NCI-H82 treated with DMSO at 0.1 percent for 48 hours (cell line): Measurements from ENCODE around the gene COG8.
"Not testable (repeated sequence)": the region's sequence is repeated elsewhere in the genome, so short reads cannot be mapped to it uniquely, and the experiment has no call there.

Experiments used
- DNase-seq: peaks from one replicate; lab custom pipeline; 2025; ENCODE audit not compliant: unreplicated experiment; lab: John Stamatoyannopoulos, UW

COG8 gene

GRCh38 chr16:69294051-69294450, 45.3 kb downstream of the COG8 start:
- no peak for DNase-seq

DNA sequence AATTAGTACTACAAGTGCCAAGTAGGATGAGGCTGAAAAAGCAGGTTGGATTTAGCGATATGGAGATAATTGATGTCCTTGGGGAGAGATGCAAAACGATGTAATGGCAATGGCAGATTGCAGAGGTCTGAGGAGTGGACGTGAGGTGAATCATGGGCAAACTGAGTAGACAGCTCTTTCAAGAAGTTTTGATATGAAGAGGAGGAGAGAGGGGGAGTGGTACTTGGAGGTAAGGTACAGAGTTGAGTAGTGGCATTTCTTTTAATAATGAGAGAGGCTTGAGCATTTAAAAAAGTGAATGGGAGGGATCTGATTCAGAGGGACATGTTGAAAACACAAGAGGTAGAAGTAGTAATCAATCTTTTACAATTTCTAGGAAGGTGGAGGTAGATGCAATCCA, 46.0 kb downstream of the COG8 start:
- no peak for DNase-seq

- not testable (repeated sequence) for DNase-seq
Observed at GRCh38 chr16:69291657-69292056, 47.7 kb downstream of the COG8 start.

DNA sequence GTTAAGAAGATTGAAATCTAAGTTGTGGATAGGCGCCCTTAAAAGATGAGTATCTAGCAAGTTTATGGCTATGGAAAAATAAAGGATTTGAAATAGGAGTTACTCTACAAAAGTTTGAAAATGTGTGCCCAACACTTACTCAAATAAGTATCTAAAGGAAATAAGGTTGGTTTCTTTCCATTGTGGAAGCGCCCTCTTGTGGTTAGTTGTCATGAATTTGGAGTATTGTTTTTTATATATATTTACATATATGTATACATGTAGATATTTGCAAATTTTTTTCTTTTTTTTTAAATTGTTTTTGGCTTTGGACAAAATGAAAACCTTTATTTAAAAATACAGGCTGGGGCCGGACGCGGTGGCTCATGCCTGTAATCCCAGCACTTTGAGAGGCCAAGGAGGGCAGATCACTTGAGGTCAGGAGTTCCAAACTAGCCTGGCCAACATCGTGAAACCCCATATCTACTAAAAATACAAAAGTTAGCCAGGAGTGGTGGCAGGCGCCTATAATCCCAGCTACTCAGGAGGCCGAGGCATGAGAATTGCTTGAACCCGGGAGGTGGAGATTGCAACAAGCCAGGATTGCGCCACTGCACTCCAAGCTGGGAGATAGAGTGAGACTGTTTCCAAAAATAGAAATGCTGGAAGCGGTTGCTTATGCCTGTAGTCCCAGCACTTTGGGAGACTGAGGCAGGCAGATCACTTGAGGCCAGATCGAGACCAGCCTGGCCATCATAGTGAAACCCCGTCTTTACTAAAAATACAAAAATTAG, 52.2 kb downstream of the COG8 start:
- peak; percentile 8 for DNase-seq

GRCh38 chr16:69285240-69285639, 54.1 kb downstream of the COG8 start:
- no peak for DNase-seq

- no peak for DNase-seq
Observed at GRCh38 chr16:69283851-69284250, 55.5 kb downstream of the COG8 start.

- no peak for DNase-seq
Observed at GRCh38 chr16:69277413-69277812, 62.0 kb downstream of the COG8 start.
